Activated naive CD4-positive, alpha-beta T cell treated with anti-CD3 and anti-CD28 coated beads, Interleukin-2, amount 50 U/mL, for 72 hours (primary cell): ENCODE data around the gene SPN. TPM values are rescaled to one million over a fixed set of nuclear protein-coding genes. Genes with fewer than 3 reads are reported as not detected.
"Not testable (repeated sequence)": the region's sequence is repeated elsewhere in the genome, so short reads cannot be mapped to it uniquely, and the experiment has no call there.

ENCODE experiments used
- ATAC-seq, 2 donors: fragments of 150-1000 bp; cut with Tn5 transposase; 2 replicates each; pipeline ENCODE4 v1.10.0; 2021; ENCODE audit warnings: mild to moderate bottlenecking in 2 of 2, moderate library complexity in 2 of 2
- DNase-seq, 2 donors: peaks; one replicate each; pipeline ENCODE4 v3.0.0; 2021 to 2022; ENCODE audit warnings: low spot score in 2 of 2
- H3K27ac Mint-ChIP-seq, 2 donors: one replicate each; pipeline ENCODE4 v1.8.0; 2022; ENCODE audit warnings: mild to moderate bottlenecking in 2 of 2, mixed read lengths in 2 of 2
- H3K36me3 Mint-ChIP-seq, 2 donors: one replicate each; pipeline ENCODE4 v1.8.0; 2022; ENCODE audit warnings: mixed read lengths in 2 of 2
- H3K9me3 Mint-ChIP-seq, 2 donors: one replicate each; pipeline ENCODE4 v1.8.0; 2022; ENCODE audit warnings: mixed read lengths in 2 of 2
- total RNA-seq, 2 donors: library from RNA; stranded (reverse); gene quantifications; one replicate each; pipeline ENCODE4 v1.2.3, GENCODE V29; 2022

SPN gene
- total RNA-seq, 2 donors from 2014 or later: 83.4 to 145 TPM

GRCh38 chr16:29663807-29664090 lies 702 bp downstream of the SPN start:
- peak overlapping the region; percentile 96 to 98 for H3K27ac Mint-ChIP-seq
- peaks cover 39 to 44% of the 10 kb centered on the region in 2 donors for H3K36me3 Mint-ChIP-seq
- no peaks in the 10 kb centered on the region for H3K9me3 Mint-ChIP-seq
- ATAC-seq: peak; percentile 13 to 35
- DNase-seq: peak in 1 of 2 donors; percentile 73

- DNase-seq: peak; percentile 47 to 80
- ATAC-seq: peak; percentile 39 to 66
- Mint-ChIP-seq H3K27ac (peak overlapping the region; percentile 96 to 98), H3K36me3 (peaks cover 39 to 44% of the 10 kb centered on the region in 2 donors), H3K9me3 (no peaks in the 10 kb centered on the region)
These were observed 1.3 kb downstream of the SPN start for GRCh38 chr16:29664091-29664921.

- Mint-ChIP-seq H3K27ac (peak overlapping the region; percentile 96 to 98), H3K36me3 (peaks cover 39 to 44% of the 10 kb centered on the region in 2 donors), H3K9me3 (no peaks in the 10 kb centered on the region)
- peak in 1 of 2 donors; percentile 5 for ATAC-seq
- peak; percentile 20 to 61 for DNase-seq
These were observed 2.4 kb downstream of the SPN start for GRCh38 chr16:29665294-29666077.

GRCh38 chr16:29667322-29667610 lies 4.2 kb downstream of the SPN start:
- ATAC-seq, DNase-seq, H3K9me3 Mint-ChIP-seq: not testable (repeated sequence)
- peaks cover 39 to 50% of the 10 kb centered on the region in 2 donors for H3K36me3 Mint-ChIP-seq
- peak overlapping the region; percentile 22 to 96 for H3K27ac Mint-ChIP-seq

- ATAC-seq (no peak), DNase-seq (no peak)
- Mint-ChIP-seq H3K36me3 (peaks cover 39 to 50% of the 10 kb centered on the region in 2 donors), H3K27ac (no peak overlapping the region), H3K9me3 (no peaks in the 10 kb centered on the region)
These were observed 4.7 kb downstream of the SPN start for GRCh38 chr16:29667755-29668154.

GRCh38 chr16:29668267-29668666 lies 5.2 kb downstream of the SPN start:
- ATAC-seq (no peak), DNase-seq (no peak)
- Mint-ChIP-seq H3K27ac (no peak overlapping the region), H3K9me3 (no peaks in the 10 kb centered on the region), H3K36me3 (peaks cover 36 to 45% of the 10 kb centered on the region in 2 donors)

GRCh38 chr16:29673501-29673900 lies 10.5 kb downstream of the SPN start:
- ATAC-seq: no peak
- no peak for DNase-seq
- H3K36me3 Mint-ChIP-seq: peaks cover 0 to 6% of the 10 kb centered on the region in 2 donors
- no peaks in the 10 kb centered on the region for H3K9me3 Mint-ChIP-seq
- H3K27ac Mint-ChIP-seq: no peak overlapping the region

GRCh38 chr16:29674188-29674587 lies 11.1 kb downstream of the SPN start:
- ATAC-seq: no peak
- Mint-ChIP-seq H3K27ac (no peak overlapping the region), H3K36me3 (peaks cover 0 to 6% of the 10 kb centered on the region in 2 donors), H3K9me3 (no peaks in the 10 kb centered on the region)
- no peak for DNase-seq

- no peak for DNase-seq
- peaks cover 0 to 6% of the 10 kb centered on the region in 2 donors for H3K36me3 Mint-ChIP-seq
- H3K27ac Mint-ChIP-seq: no peak overlapping the region
- H3K9me3 Mint-ChIP-seq: no peaks in the 10 kb centered on the region
- ATAC-seq: peak in 1 of 2 donors; percentile 66
These were observed 13.0 kb downstream of the SPN start for GRCh38 chr16:29675811-29676643.

GRCh38 chr16:29676989-29677785 lies 14.1 kb downstream of the SPN start:
- DNase-seq (no peak), ATAC-seq (no peak)
- H3K9me3 Mint-ChIP-seq: no peaks in the 10 kb centered on the region
- no peaks in the 10 kb centered on the region for H3K36me3 Mint-ChIP-seq
- no peak overlapping the region for H3K27ac Mint-ChIP-seq

- Mint-ChIP-seq H3K9me3 (no peaks in the 10 kb centered on the region), H3K27ac (peak within 1 kb of the TSS; percentile 10 to 73), H3K36me3 (no peaks in the 10 kb centered on the region)
- DNase-seq (no peak), ATAC-seq (peak in 1 of 2 donors; percentile 26)
These were observed 15.7 kb downstream of the SPN start, which contains the start of gene QPRT for GRCh38 chr16:29678691-29679267. QPRT (plus strand) TSS chr16:29679180; CDS start chr16:29679198, 18 bp downstream.

GRCh38 chr16:29680180-29680598 lies 17.1 kb downstream of the SPN start:
- DNase-seq: no peak
- H3K36me3 Mint-ChIP-seq: no peaks in the 10 kb centered on the region
- peak overlapping the region in 1 of 2 donors; percentile 73 for H3K27ac Mint-ChIP-seq
- no peak for ATAC-seq
- no peaks in the 10 kb centered on the region for H3K9me3 Mint-ChIP-seq

- ATAC-seq (no peak), DNase-seq (no peak)
- Mint-ChIP-seq H3K27ac (peak overlapping the region; percentile 14 to 18), H3K36me3 (no peaks in the 10 kb centered on the region), H3K9me3 (no peaks in the 10 kb centered on the region)
These were observed 20.6 kb downstream of the SPN start for GRCh38 chr16:29683543-29684090.

GRCh38 chr16:29684679-29685078 lies 21.6 kb downstream of the SPN start:
- H3K27ac Mint-ChIP-seq: peak overlapping the region in 1 of 2 donors; percentile 14
- no peak for DNase-seq
- no peaks in the 10 kb centered on the region for H3K9me3 Mint-ChIP-seq
- ATAC-seq: no peak
- no peaks in the 10 kb centered on the region for H3K36me3 Mint-ChIP-seq

- Mint-ChIP-seq H3K27ac (peak overlapping the region; percentile 11 to 20), H3K9me3 (no peaks in the 10 kb centered on the region), H3K36me3 (no peaks in the 10 kb centered on the region)
- ATAC-seq: no peak
- DNase-seq: no peak
These were observed 23.8 kb downstream of the SPN start for GRCh38 chr16:29686740-29687332.
